KG1 (cell line): Measurements from ENCODE around the gene CIB4.
"Not testable (repeated sequence)": the region's sequence is repeated elsewhere in the genome, so short reads cannot be mapped to it uniquely, and the experiment has no call there.

Experiments
- DNase-seq: peaks from one replicate; lab custom pipeline; 2025; lab: John Stamatoyannopoulos, UW

CIB4 gene

GRCh38 chr2:26666671-26667070, 25.5 kb upstream of the CIB4 start:
- no peak for DNase-seq

DNA sequence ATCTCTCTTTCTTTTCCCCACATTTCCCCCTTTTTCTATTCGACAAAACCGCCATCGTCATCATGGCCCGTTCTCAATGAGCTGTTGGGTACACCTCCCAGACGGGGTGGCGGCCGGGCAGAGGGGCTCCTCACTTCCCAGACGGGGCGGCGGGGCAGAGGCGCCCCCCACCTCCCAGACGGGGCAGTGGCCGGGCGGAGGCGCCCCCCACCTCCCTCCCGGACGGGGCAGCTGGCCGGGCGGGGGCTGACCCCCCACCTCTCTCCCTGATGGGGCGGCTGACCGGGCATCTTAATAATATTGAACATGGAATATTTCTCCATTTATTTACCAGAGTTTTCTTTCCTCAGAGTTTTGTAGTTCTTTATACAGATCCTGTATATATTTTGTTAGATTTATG, 24.1 kb upstream of the CIB4 start:
- DNase-seq = not testable (repeated sequence)

- DNase-seq = no peak
Observed at GRCh38 chr2:26660363-26660962, 19.3 kb upstream of the CIB4 start.

- DNase-seq = no peak
Observed at GRCh38 chr2:26658691-26659346, 17.7 kb upstream of the CIB4 start.

DNA sequence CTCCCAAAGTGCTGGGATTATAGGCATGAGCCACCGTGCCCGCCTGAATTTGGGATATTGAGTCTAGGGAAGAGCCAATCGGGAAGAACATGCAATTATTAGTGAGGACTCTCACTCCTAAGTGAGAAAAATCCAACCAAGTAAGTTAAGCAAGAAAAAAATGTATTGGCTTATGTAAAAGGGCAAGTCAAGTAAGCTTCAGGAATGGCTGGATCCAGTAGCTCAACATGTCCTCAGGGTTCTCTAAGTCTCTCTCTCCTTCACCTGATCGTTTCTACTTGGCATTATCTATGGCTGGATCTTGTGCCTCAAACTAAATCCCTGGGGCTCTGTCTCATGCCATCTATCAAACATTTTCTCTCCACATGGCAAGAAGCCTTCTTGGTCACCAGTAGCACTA, 16.1 kb upstream of the CIB4 start:
- DNase-seq = no peak

GRCh38 chr2:26655611-26656195, 14.5 kb upstream of the CIB4 start:
- DNase-seq = no peak

DNA sequence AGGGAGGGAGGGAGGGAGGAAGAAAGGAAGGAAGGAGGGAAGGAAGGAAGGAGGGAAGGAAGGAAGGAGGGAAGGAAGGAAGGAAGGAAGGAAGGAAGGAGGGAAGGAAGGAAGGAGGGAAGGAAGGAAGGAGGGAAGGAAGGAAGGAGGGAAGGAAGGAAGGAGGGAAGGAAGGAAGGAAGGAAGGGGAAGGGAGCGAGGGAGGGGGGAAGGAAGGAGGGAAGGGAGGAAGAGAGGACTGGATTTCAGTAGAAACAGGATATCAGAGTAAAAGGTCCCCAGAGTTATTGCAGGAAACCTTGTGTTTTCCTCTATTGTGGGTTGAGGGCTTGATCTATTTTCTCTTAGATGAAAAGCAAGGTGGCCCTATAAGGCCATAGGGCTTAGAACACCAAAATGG, 14.0 kb upstream of the CIB4 start:
- DNase-seq = not testable (repeated sequence)

- no peak for DNase-seq
Observed at GRCh38 chr2:26654061-26654340, 12.8 kb upstream of the CIB4 start.

DNA sequence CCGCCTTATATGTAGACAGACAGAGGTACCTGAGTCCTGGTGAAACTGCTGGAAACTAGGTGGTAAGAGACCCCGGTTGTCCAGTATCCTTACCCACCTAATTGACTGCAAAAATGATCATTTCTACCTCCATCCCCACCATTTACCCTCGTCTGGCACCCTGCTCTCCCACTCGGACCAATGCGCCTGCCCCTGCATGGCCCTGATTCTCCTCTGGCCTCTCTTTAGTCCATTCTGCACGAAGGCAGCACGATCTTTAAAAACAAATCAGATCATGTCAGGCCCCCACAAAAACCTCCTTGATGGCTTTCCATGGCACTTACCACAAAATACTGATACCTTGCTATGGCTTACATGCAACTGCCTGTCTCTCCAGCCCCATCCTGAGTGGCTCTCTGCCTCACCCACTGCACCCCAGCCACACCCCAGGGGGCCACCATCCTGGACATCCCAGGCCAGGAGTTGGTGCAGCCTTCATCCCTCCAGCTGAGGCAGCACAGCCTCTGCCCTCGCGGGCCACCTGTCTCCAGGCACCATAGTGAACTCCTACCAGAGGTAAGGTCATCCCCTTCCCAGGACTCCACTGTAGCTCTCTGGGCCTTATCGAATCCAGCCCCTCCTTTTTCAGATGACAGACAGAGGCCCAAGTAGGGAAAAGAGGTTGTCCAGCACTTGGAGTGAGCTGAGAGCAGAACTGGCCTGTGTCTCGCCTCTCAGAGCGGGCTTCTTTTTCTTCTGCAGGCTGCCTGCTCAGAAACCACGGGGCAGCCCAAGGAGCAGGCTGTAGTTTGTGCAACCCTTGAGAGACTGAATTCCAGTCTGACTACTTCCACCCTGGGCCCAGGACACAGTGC, 12.3 kb upstream of the CIB4 start:
- DNase-seq = no peak

GRCh38 chr2:26652361-26653041, 11.3 kb upstream of the CIB4 start:
- no peak for DNase-seq

DNA sequence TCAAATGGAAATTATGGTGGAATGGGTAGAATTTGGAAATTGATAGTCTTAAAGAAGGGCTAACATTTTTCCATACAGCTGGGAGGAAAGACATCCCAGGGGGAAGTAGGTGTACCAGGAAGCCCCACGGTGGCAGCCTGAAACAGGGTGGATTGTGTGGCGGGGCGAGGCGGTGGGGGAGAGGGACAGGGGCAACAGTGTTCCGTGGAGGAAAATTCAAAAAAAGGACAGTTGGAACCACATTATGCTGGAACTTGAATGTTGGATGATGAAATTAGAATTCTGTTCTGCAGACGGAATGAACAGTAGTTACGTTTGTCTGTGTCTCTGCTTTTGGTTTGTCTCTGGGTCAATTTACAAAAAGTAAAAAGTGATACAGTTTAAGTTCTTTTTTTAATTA, 10.6 kb upstream of the CIB4 start:
- no peak for DNase-seq

DNA sequence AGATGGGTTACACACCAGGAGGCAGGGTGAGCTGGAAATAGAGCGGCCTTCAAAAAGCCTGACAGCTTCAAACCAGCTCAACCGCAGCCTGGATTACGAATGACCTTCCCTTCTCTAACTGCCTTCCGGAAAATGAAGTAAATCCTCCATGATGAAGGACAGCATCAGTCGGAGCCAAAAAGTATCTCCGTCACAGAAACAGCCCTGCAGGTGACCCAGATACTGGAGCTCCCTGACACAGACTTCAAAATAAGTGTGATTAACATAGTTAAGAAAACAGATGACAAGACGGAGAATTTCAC, 10.3 kb upstream of the CIB4 start:
- DNase-seq = no peak

- no peak for DNase-seq
Observed at GRCh38 chr2:26650713-26651469, 9.7 kb upstream of the CIB4 start.

GRCh38 chr2:26649992-26650712, 9.0 kb upstream of the CIB4 start:
- DNase-seq = no peak

GRCh38 chr2:26649322-26649721, 8.2 kb upstream of the CIB4 start:
- no peak for DNase-seq

DNA sequence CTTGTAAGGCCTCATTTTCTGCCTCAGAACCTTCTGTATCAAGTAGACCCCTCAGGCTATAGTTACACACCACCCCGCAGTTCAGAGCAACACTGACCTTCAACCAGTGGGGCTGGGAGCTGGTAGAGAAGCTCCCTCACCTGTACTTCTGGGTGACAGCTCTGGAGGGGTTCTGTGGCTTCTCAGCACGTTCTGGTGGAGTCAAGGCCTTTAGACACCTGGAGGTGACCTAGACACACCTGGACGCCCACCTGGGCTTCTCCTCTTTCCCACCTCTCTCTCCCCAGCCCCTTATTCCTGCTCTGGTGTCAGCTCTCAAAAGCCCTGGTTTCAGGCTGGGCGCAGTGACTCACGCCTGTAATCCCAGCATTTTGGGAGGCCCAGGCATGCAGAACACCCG, 7.3 kb upstream of the CIB4 start:
- DNase-seq = no peak

- DNase-seq = no peak
Observed at GRCh38 chr2:26647981-26648380, 6.8 kb upstream of the CIB4 start.

GRCh38 chr2:26646986-26647672, 6.0 kb upstream of the CIB4 start:
- DNase-seq = no peak

DNA sequence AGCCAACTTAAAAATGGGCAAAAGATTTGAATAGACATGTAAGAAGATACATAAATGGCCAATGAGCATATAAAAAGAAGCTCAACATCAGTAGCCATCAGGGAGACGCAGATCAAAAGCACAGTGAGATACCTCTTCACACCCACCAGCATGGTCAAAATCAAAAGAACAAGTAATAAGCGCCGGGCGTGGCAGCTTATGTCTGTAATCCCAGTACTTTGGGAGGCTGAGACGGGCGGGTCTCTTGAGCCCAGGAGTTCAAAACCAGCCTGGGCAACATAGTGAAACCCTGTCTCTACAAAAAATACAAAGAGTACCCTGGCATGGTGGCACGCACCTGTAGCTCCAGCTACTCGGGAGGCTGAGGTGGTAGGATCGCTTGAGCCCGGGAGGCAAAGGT, 4.6 kb upstream of the CIB4 start:
- DNase-seq = no peak

- DNase-seq = no peak
Observed at GRCh38 chr2:26644188-26644835, 3.1 kb upstream of the CIB4 start.
